ENCODE results near the gene OAS3. TPM values are rescaled to one million over a fixed set of nuclear protein-coding genes. Genes with fewer than 3 reads are reported as not detected.

OAS3 gene
- total RNA-seq, 1 experiment from 2014 or later: 1.2 TPM

- TF ChIP-seq FOXP4 (CRISPR knock-in tag; IDR thresholded peaks at IDR 0.05) (no peak), CREM (CRISPR knock-in tag; IDR thresholded peaks at IDR 0.05) (no peak), E2F4 (CRISPR knock-in tag; IDR thresholded peaks at IDR 0.05; ENCODE audit: borderline replicate concordance, low read depth) (no peak), STAT6 (CRISPR knock-in tag; conservative IDR thresholded peaks at IDR 0.05; ENCODE audit: low read depth) (no peak), NR2C2 (CRISPR knock-in tag; IDR thresholded peaks at IDR 0.05) (no peak), ZNF232 (CRISPR knock-in tag; IDR thresholded peaks at IDR 0.05) (no peak), ATF6 (CRISPR knock-in tag; IDR thresholded peaks at IDR 0.05) (no peak), ZNF138 (CRISPR knock-in tag; conservative IDR thresholded peaks at IDR 0.05) (no peak), NFATC4 (CRISPR knock-in tag; IDR thresholded peaks at IDR 0.05) (no peak), ZBTB43 (CRISPR knock-in tag; IDR thresholded peaks at IDR 0.05) (no peak), EMX1 (CRISPR knock-in tag; IDR thresholded peaks at IDR 0.05) (no peak), MYBL2 (CRISPR knock-in tag; IDR thresholded peaks at IDR 0.05) (no peak), HMGXB4 (CRISPR knock-in tag; IDR thresholded peaks at IDR 0.05) (no peak)
These were observed 40.9 kb downstream of the OAS3 start (continued) for GRCh38 chr12:112979041-112979680.

GRCh38 chr12:112980491-112981158, 42.4 kb downstream of the OAS3 start:
- Mint-ChIP-seq H3K27me3 (ENCODE audit: low read depth) (no peaks in the 10 kb centered on the region), H3K36me3 (no peaks in the 10 kb centered on the region; the same call in 1 of the 2 replicates), H3K27ac (no peak overlapping the region), H3K4me3 (no peak overlapping the region), H3K9me3 (peaks cover 17% of the 10 kb centered on the region), H3K4me1 (no peaks in the 10 kb centered on the region)
- CTCF ChIA-PET: interaction anchor here (1.6 kb wide), 1 partner anchor 12 kb away, joined by 6 read pairs; no protein-coding TSS in a partner anchor
- ATAC-seq (no peak), DNase-seq (ENCODE audit: low spot score) (no peak)
- POLR2A ChIA-PET: no interaction called here
- TF ChIP-seq NR1H2 (CRISPR knock-in tag; IDR thresholded peaks at IDR 0.05) (no peak), ZNF219 (CRISPR knock-in tag; IDR thresholded peaks at IDR 0.05; ENCODE audit: borderline replicate concordance) (no peak), ATF1 (CRISPR knock-in tag; IDR thresholded peaks at IDR 0.05) (no peak), ZNF425 (CRISPR knock-in tag; conservative IDR thresholded peaks at IDR 0.05) (no peak), GTF2I (CRISPR knock-in tag; conservative IDR thresholded peaks at IDR 0.05) (no peak), ZSCAN18 (CRISPR knock-in tag; IDR thresholded peaks at IDR 0.05) (no peak), TP53 (CRISPR knock-in tag; IDR thresholded peaks at IDR 0.05) (no peak)

Measured in WTC11 (cell line).